Fibroblast of the conjunctiva (primary cell): ENCODE data around the gene ZNF180.
"Not testable (repeated sequence)": the region's sequence is repeated elsewhere in the genome, so short reads cannot be mapped to it uniquely, and the experiment has no call there.

Experiments
- DNase-seq: peaks from one replicate; pipeline ENCODE4 v3.0.0-alpha.2; 2010; ENCODE audit warnings: low read depth

ZNF180 gene

DNA sequence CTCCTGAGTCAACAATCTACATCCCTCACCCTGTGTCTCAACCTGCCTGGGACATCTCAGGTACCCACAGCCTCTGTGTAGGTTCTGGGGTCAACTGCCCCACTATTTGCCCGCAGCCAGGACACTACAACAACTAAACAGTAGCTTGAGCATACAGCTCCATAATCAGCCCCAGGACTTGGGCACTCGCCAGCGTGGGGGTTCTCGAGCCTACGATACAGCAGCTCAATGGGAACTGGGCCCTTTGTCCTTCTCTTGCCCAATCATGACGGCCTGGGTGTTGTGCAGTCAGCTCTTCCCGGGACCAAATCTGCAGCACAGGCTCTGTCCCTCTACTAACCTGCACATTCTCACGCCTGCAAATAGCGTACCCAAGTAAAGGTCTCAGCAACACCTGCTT is 1.3 kb downstream of the ZNF180 start:
- DNase-seq = no peak

DNA sequence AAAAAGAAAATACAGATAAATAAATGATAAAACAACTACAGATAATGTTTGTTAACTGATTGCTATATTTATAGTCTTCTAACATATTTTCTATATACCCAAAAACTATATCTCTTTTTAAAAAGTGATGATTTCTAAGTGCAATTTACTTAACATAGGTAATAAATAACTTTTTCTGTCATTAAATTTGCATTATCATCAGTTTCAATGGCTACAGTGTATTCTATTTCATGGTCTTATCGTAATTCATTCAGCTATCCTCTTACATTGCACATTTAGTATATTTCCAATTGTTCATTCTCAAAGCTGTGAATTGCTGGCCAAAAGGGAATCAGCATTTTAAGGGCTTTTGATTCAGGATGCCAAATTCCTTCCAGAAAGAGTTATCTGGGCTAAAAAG is 3.6 kb downstream of the ZNF180 start:
- no peak for DNase-seq

DNA sequence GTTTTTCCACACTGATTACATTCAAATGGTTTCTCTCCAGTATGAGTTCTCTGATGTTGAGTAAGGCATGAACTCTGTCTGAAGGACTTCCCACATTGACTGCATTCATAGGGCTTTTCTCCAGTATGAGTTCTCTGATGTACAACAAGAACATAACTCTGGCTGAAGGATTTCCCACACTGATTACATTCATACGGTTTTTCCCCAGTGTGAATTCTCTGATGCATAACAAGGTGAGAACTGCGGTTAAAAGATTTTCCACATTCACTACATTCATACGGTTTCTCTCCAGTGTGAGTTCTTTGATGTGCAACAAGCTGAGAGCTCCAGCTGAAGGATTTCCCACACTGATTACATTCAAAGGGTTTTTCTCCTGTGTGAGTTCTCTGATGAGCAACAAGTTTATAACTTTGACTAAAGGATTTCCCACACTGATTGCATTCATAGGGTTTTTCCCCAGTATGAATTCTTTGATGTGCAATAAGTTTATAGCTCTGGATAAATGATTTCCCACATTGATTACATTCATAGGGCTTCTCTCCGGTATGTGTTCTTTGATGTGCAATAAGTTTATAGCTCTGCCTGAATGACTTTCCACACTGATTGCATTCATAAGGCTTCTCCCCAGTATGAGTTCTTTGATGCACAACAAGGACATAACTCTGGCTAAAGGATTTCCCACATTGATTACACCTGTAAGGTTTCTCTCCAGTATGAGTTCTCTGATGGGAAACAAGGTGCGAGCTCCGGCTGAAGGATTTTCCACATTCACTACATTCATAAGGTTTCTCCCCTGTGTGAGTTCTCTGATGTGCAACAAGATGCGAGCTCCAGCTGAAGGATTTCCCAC is 23.5 kb downstream of the ZNF180 start:
- DNase-seq = no peak

DNA sequence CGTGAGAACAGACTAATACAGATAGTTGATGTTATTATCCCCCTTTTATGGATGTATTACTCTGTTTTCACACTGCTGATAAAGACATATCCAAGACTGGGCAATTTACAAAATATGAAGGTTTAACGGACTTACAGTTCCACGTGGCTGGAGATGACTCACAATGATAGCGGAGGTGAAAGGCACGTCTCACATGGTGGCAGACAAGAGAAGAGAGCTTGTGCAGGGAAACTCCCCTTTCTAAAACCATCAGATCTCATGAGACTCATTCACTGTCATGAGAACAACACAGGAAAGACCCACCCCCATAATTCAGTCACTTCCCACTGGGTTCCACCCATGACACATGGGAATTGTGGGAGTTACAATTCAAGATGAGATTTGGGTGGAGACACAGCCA is 31.6 kb downstream of the ZNF180 start:
- not testable (repeated sequence) for DNase-seq

DNA sequence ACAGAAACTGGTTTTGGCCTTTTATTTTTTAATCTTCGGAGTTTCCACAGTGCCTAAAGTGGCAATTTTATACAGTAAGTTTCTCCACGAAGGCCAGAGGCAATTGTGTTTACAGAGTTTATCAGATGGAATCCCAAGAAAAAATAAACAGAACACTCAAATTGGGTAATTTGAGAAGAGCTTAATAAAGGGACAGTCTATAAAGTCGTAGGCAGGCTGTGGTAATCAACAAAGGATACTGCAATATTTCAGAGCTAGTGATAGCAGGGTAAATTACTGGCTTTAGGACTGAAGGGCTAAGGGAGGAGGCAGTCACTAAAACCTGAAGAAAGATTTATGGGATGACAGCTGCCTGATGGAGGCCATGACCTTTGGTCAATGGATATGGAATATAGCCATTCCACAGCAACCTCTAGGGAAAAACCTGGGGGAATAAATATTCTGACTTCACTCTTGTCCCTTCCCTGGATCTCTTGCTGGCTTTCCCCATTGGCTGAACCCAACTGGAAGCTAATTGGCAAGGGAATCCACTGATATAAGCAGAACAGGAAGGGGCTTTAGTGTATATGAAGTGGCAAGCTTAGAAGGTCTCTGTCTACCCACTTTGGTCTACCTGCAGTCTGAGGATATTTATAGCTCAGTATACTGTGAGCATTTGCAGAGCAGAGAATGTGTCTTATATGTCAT is 37.6 kb downstream of the ZNF180 start:
- not testable (repeated sequence) for DNase-seq

DNA sequence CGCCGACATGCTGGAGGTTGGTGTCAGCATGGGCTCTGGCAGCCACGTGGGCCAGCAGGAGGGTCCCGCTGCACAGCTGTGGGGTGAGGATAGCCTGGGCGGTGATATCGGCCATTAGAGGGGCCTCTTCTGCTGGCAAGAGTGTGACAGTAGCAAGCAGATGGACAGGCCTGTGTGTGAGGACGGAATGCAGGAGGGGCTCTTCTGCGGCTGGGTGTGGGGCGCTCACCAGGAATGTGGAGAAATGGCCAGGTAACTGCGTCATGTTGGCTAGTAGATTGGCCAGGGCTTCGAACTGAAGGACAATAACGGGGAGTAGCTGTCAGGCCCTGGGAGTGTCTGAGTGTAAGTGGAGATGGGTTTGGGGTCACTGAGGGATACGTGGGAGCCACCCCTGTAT is 44.3 kb downstream of the ZNF180 start:
- not testable (repeated sequence) for DNase-seq

DNA sequence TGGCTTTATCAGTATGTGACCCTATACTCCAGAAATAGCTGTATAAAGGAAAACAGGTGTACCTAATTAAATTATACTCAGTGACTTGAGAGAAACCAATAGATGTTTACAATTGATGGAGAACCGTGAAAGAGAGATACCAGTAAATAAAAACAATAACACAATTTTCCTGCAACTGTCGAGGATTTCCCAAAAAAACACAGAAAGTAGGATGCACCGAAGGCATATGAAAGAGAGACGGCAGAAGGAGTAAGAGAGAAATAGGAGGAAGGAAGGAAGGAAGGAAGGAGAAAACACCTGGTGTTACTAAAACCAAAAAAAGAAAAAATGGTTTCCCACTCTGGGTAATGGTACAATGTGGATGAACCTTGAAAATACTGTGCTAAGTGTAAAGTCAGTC is 45.2 kb downstream of the ZNF180 start:
- no peak for DNase-seq

DNA sequence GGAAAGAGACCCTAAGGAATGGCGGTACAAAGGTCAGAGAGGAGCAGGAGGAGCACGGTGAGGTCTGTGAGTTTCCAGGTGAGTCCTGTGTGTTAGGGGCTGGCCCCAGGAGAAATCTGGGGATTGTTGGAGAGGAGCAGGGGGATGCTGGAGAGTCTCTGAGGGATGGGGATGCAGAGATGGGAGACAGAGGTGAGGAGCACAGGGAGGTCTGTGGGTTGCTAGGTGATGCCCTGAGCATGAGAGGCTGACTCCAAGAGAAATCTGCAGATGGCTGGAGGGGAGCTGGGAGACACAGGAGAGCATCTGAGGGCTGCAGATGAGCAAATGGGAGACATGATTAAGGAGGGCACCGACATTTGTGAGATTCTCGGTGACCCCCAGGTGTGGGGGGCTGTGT is 48.0 kb downstream of the ZNF180 start:
- no peak for DNase-seq

DNA sequence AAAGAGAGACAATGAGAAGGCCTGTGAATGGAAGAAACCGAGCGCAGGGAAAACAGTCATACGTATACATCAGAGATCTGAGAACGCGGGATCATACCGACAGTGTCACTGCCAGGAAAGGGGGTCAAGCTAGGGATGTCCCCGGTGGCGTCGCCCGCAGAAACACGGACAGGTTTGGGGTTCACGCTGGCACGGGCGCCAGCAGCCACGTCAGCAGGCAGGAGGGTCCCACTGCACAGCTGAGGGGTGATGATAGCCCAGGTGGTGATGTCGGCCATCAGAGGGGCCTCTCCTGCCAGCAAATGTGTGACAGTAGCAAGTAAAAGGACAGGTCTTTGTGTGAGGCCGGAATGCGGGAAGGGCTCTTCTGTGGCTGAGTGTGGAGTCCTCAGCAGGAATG is 48.6 kb downstream of the ZNF180 start:
- DNase-seq = no peak

DNA sequence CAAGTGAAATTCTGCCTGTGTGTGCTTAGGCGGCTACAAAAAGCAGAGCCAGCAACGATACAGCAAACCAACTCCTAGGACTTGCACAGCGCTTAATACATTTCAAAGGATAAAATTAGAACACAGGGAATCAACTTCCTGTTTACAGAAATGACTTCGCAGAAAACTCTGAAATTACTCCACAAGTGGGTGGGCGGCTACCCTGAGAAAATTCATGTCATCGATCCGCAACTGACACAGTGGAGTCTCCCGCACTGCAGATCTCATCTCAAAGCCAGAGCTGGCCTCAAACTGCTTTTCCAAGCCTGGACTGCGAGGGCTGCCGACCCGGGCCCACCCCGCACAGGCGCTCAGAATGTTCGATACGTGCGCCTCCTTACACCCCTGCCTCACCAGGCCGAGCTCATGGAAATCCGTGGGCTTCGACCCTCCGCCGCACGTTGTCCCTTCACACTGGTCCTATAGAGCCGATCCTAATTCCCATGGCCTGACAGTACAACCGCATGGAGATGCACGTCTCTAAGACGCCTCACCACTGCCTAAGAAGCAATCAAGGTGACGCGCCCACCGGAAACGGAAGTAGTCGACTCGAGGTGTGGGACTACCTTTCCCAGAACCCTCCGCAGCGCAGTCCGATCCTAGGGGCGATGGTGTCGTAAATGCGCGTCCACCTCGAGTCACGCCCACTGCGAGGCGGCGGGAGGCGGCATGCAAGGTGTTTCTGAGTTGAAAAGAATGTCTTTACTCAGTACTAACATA is 52.2 kb downstream of the ZNF180 start, which contains the start of gene ZNF229:
Gene ZNF229, minus strand, starts transcription at position 557 of the 759 bp plus-strand sequence. CDS start 5,625 bp downstream, outside the sequence.
- DNase-seq = peak; percentile 81

DNA sequence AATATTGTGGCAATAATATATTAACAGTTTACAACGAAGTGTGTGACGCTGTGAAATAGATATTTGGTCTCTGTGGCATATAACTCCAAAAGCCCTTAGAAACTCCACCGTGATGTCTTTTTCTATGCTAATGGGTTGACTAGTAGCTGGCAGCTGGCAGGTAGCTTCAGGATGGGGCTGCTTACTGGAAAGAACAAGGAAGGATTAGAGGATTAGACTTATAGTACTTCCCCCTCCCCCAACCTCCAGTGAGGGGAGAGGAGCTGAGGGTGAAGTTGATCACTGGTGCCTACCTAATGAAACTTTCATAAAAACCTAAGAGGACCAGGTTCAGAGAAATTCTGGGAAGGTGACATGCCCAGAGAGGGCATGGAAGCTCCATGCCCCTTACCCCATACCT is 61.9 kb downstream of the ZNF180 start:
- DNase-seq = no peak

DNA sequence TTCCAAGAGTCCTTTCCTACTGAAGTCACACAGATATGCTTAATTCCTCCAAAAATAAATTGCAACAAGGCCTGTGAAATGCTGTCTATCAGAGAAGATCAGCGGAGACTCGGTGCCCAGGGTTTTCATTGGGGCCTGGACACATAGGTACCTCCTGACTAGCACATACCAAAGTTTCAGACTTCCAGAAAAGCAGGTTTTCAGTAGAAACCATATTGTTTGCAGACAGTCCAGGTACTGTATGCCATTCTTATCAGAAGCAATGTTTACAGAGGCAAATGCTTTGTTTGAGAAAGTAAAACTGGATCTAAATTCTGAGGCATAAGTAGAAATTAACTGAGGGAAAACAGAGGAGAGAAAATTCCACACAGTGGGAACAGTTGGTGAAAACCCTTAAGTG is 64.9 kb downstream of the ZNF180 start:
- DNase-seq = no peak

DNA sequence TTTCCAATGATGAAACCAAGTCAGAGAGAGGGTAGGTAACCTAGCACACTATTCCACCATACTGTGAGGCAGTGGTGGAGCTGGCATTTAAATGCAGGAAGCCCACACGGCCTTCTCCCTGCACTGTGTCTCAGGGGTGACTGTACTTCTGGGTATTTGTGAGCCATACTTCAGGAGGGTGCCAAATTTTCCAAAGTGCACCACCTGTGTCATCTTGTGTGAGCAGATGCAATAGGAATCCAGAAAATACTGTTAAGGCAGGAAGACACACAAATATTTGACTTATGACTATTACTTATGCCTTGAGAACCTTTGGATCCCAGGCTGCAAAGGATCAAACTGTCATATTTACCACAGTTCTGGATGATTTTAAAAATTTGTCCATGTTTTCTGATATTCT is 69.4 kb downstream of the ZNF180 start:
- DNase-seq = no peak
